Mesothelial cell of epicardium (in vitro differentiated cells): Measurements from ENCODE around the gene POC1B. TPM values are rescaled to one million over a fixed set of nuclear protein-coding genes. Genes with fewer than 3 reads are reported as not detected.
A peak's percentile ranks its signal among the peaks of the same experiment; 100 is the strongest.

ENCODE experiments used
- DNase-seq, 2 experiments: peaks; one replicate each; pipeline ENCODE4 v3.0.0; 2021; ENCODE audit warnings: low spot score in 2 of 2; ENCODE audit not compliant: unreplicated experiment in 2 of 2
- H3K27ac Mint-ChIP-seq: 2 replicates; pipeline ENCODE4 v1.8.0; 2021; ENCODE audit warnings: mixed read lengths
- H3K27me3 Mint-ChIP-seq: 2 replicates; pipeline ENCODE4 v1.8.0; 2021; ENCODE audit warnings: low read depth, mixed read lengths
- H3K36me3 Mint-ChIP-seq: 2 replicates; pipeline ENCODE4 v1.8.0; 2021; ENCODE audit warnings: mixed read lengths
- H3K4me1 Mint-ChIP-seq: 2 replicates; pipeline ENCODE4 v1.8.0; 2021; ENCODE audit warnings: mixed read lengths
- H3K4me3 Mint-ChIP-seq: 2 replicates; pipeline ENCODE4 v1.8.0; 2021; ENCODE audit warnings: mild to moderate bottlenecking, moderate library complexity, mixed read lengths
- H3K9me3 Mint-ChIP-seq: 2 replicates; pipeline ENCODE4 v1.8.0; 2021; ENCODE audit warnings: mixed read lengths
- total RNA-seq: library from RNA; stranded (reverse); gene quantifications from 3 replicates; pipeline ENCODE4 v1.2.1, GENCODE V29; 2021
- TF ChIP-seq, protein P1 (sequence below): fragments of 200-600 bp; sonication (generic); IDR thresholded peaks from one replicate; pipeline ENCODE4 v1.5.0; 2021; ENCODE audit warnings: antibody characterized with exemption; ENCODE audit not compliant: unreplicated experiment

Gene POC1B
- total RNA-seq, 1 donor from 2014 or later = 12.1 TPM

DNA sequence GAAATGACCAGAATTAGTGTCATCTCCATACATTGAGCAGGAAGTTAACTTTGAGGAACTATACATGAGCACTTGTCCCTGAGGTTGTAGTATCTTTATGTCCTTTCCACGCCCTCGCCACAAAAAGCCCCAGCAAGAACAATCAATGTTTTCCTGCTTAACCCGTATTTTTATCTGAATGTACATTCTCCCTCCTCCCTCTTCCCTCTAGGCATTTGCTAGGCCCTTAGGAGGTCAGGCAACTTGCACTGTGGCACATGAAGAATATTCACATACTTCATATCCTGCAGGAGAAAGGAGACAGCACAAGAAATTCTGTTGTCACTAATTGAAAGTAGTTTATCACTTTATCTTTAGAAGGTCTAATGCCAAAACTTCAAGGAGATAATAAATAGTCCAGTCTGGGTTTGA is 155.4 kb downstream of the POC1B start:
- Mint-ChIP-seq H3K36me3 (no peaks in the 10 kb centered on the region), H3K4me3 (no peak overlapping the region), H3K9me3 (no peaks in the 10 kb centered on the region), H3K4me1 (peaks cover 58% of the 10 kb centered on the region), H3K27ac (peak overlapping the region; percentile 59), H3K27me3 (no peaks in the 10 kb centered on the region)
- no peak for DNase-seq
- TF ChIP-seq, protein P1, sequence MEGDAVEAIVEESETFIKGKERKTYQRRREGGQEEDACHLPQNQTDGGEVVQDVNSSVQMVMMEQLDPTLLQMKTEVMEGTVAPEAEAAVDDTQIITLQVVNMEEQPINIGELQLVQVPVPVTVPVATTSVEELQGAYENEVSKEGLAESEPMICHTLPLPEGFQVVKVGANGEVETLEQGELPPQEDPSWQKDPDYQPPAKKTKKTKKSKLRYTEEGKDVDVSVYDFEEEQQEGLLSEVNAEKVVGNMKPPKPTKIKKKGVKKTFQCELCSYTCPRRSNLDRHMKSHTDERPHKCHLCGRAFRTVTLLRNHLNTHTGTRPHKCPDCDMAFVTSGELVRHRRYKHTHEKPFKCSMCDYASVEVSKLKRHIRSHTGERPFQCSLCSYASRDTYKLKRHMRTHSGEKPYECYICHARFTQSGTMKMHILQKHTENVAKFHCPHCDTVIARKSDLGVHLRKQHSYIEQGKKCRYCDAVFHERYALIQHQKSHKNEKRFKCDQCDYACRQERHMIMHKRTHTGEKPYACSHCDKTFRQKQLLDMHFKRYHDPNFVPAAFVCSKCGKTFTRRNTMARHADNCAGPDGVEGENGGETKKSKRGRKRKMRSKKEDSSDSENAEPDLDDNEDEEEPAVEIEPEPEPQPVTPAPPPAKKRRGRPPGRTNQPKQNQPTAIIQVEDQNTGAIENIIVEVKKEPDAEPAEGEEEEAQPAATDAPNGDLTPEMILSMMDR = no peak

Other genes with a start within 250 kb of the POC1B start
- gene DUSP6, start 173.5 kb downstream of the POC1B start, total RNA-seq = 22.2 to 24.8 TPM (median 22.9 TPM) in 3 replicates
- 6.4 to 7.2 TPM (median 6.4 TPM) in 3 replicates for gene GALNT4, start 1.3 kb downstream of the POC1B start, total RNA-seq
- 124 to 140 TPM (median 131 TPM) in 3 replicates for gene ATP2B1, start 182.8 kb upstream of the POC1B start, total RNA-seq